GM12878 (cell line): ENCODE data around the gene SDF4. TPM values are rescaled to one million over a fixed set of nuclear protein-coding genes. Genes with fewer than 3 reads are reported as not detected.

Experiments
- ATAC-seq: fragments of 200-7000 bp; cut with Tn5 transposase; 3 replicates; pipeline ENCODE4 v1.9.1; 2020; ENCODE audit warnings: mild to moderate bottlenecking, moderate library complexity
- BruUV-seq: library from RNA; stranded (reverse); fragments of 400-500 nt; replicated peaks from 2 replicates; lab custom pipeline; 2021; lab: Mats Ljungman, UMichigan
- CTCF ChIA-PET: fragments of 300-600 bp; sonication (Branson Sonifier 250); formaldehyde crosslinking; extraction: SDS; loops from one replicate; lab custom pipeline; 2021; ENCODE audit warnings: inconsistent platforms; lab: Yijun Ruan, JAX
- POLR2A ChIA-PET: fragments of 350-600 bp; formaldehyde crosslinking; extraction: SDS; loops from one replicate; lab custom pipeline; 2021; ENCODE audit warnings: inconsistent platforms; lab: Charles Lee
- RAD21 ChIA-PET: fragments of 300-600 bp; sonication (Branson Sonifier 250); formaldehyde crosslinking; loops from one replicate; lab custom pipeline; 2023; ENCODE audit warnings: antibody characterized with exemption; ENCODE audit not compliant: unreplicated experiment; lab: Charles Lee
- SMC1A ChIA-PET: fragments of 300-600 bp; sonication (Branson Sonifier 250); formaldehyde crosslinking; loops from one replicate; lab custom pipeline; 2023; ENCODE audit not compliant: unreplicated experiment, uncharacterized antibody; lab: Charles Lee
- DNase-seq: peaks from one replicate; pipeline ENCODE4 v3.0.0-alpha.2; 2011; ENCODE audit warnings: low read depth, low spot score
- FAIRE-seq: peaks from 3 replicates; lab custom pipeline; 2011; peaks lifted over from hg19 to GRCh38; lab: Jason Lieb, UNC
- H2AFZ ChIP-seq: 2 replicates; pipeline ENCODE4 v1.6.0; 2011; ENCODE audit warnings: low read depth, low read length, control low read depth; ENCODE audit not compliant: control insufficient read depth
- H3K27ac ChIP-seq: 2 replicates; pipeline ENCODE4 v1.5.1; 2011; ENCODE audit warnings: control low read depth; ENCODE audit not compliant: control insufficient read depth, insufficient read depth
- H3K27me3 ChIP-seq, 2 experiments: replicated peaks in 1 of 2; 2 replicates each; pipeline versions ENCODE4 v1.6.0 to v1.6.1; 2011; ENCODE audit warnings: low read length in 1 of 2; ENCODE audit not compliant: control insufficient read depth in 2 of 2, insufficient read depth in 2 of 2
- H3K36me3 ChIP-seq, 2 experiments: 2 replicates each; pipeline ENCODE4 v1.5.1; 2011; ENCODE audit warnings: low read length in 1 of 2; ENCODE audit not compliant: control insufficient read depth in 2 of 2, insufficient read depth in 2 of 2
- H3K4me1 ChIP-seq: 2 replicates; pipeline ENCODE4 v1.6.1; 2011; ENCODE audit warnings: mild to moderate bottlenecking, low read length, moderate library complexity, mixed read lengths; ENCODE audit not compliant: control insufficient read depth, insufficient read depth
- H3K4me2 ChIP-seq: 2 replicates; pipeline ENCODE4 v1.6.0; 2011; ENCODE audit warnings: control low read depth; ENCODE audit not compliant: control insufficient read depth, insufficient read depth
- H3K4me3 ChIP-seq: fragments of 200-600 bp; sonication (generic); 2 replicates; pipeline ENCODE4 v1.5.1; 2016
- H3K79me2 ChIP-seq: 2 replicates; pipeline ENCODE4 v1.6.0; 2011; ENCODE audit warnings: low read length; ENCODE audit not compliant: control insufficient read depth, insufficient read depth
- H3K9ac ChIP-seq: 2 replicates; pipeline ENCODE4 v1.8.0; 2011; ENCODE audit warnings: low read length, control low read depth, mixed read lengths; ENCODE audit not compliant: control insufficient read depth, insufficient read depth
- H3K9me3 ChIP-seq: replicated peaks from 3 replicates; pipeline ENCODE4 v1.5.1; 2011; ENCODE audit warnings: mild to moderate bottlenecking, low read length; ENCODE audit not compliant: control insufficient read depth, insufficient read depth
- H4K20me1 ChIP-seq: 2 replicates; pipeline ENCODE4 v1.6.0; 2011; ENCODE audit not compliant: control insufficient read depth, insufficient read depth
- BRCA1 ChIP-seq: IDR thresholded peaks from 2 replicates; pipeline ENCODE4 v1.6.1; 2011; ENCODE audit warnings: low read depth, low read length, improper control_type of control experiment
- CEBPZ ChIP-seq: fragments of 150-350 bp; IDR thresholded peaks from 2 replicates; pipeline ENCODE4 v1.6.1; 2016; ENCODE audit warnings: low read depth, low read length
- E2F4 ChIP-seq: IDR thresholded peaks from 2 replicates; pipeline ENCODE4 v1.6.1; 2012; ENCODE audit warnings: low read depth, low read length, improper control_type of control experiment
- E2F8 ChIP-seq: fragments of 450-650 bp; IDR thresholded peaks from 2 replicates; pipeline ENCODE4 v1.6.1; 2018; ENCODE audit warnings: mild to moderate bottlenecking, low read depth, moderate library complexity; ENCODE audit not compliant: partially characterized antibody
- EGR1 ChIP-seq, 2 experiments: IDR thresholded peaks; 1 replicate in 1 of 2; 2 replicates in 1 of 2; pipeline ENCODE4 v1.6.1; 2011 to 2012; ENCODE audit warnings: low read depth in 2 of 2, low read length in 2 of 2, borderline replicate concordance in 1 of 2, mild to moderate bottlenecking in 1 of 2, moderate library complexity in 1 of 2
- FOS ChIP-seq: IDR thresholded peaks from 3 replicates; pipeline ENCODE4 v1.6.1; 2011; ENCODE audit warnings: borderline replicate concordance; ENCODE audit not compliant: insufficient read length; ENCODE audit errors: extremely low read depth
- IKZF2 ChIP-seq, 2 experiments: fragments of 450-650 bp; IDR thresholded peaks; 2 replicates each; pipeline ENCODE4 v1.6.1; 2017; ENCODE audit warnings: mild to moderate bottlenecking in 2 of 2, moderate library complexity in 2 of 2
- LARP7 ChIP-seq: fragments of 450-650 bp; IDR thresholded peaks from 2 replicates; pipeline ENCODE4 v1.6.1; 2017; ENCODE audit warnings: mild to moderate bottlenecking
- MTA3 ChIP-seq: IDR thresholded peaks from 2 replicates; pipeline ENCODE4 v1.6.1; 2012; ENCODE audit warnings: low read length, inconsistent platforms, borderline replicate concordance
- MXI1 ChIP-seq: fragments of 150-350 bp; IDR thresholded peaks from 2 replicates; pipeline ENCODE4 v1.6.1; 2011; ENCODE audit warnings: low read depth, mild to moderate bottlenecking, inconsistent platforms, low read length, improper control_type of control experiment
- MYB ChIP-seq: fragments of 150-350 bp; IDR thresholded peaks from 2 replicates; pipeline ENCODE4 v1.6.1; 2014; ENCODE audit warnings: mild to moderate bottlenecking, low read depth, low read length, borderline replicate concordance
- PBX3 ChIP-seq: IDR thresholded peaks from 2 replicates; pipeline ENCODE4 v1.6.1; 2011; ENCODE audit warnings: mild to moderate bottlenecking, low read depth, low read length, moderate library complexity; ENCODE audit not compliant: insufficient replicate concordance
- RB1 ChIP-seq: fragments of 450-650 bp; formaldehyde crosslinking; IDR thresholded peaks from 2 replicates; pipeline ENCODE4 v1.6.1; 2017; ENCODE audit warnings: mild to moderate bottlenecking, borderline replicate concordance
- SP1 ChIP-seq: IDR thresholded peaks from one replicate; pipeline ENCODE4 v1.6.1; 2011; ENCODE audit warnings: low read depth, low read length
- SUPT20H ChIP-seq: IDR thresholded peaks from 2 replicates; pipeline ENCODE4 v1.6.1; 2011; ENCODE audit warnings: low read depth, mild to moderate bottlenecking, low read length, moderate library complexity, borderline replicate concordance; ENCODE audit not compliant: control insufficient read depth
- WGBS: methylation state at CpG from one replicate; pipeline ENCODE4 v1.1.6; 2016; ENCODE audit warnings: low lambda C conversion rate; ENCODE audit not compliant: insufficient replicate concordance, insufficient coverage; ENCODE audit errors: missing lambda C conversion rate; 5-methylcytosine and 5-hydroxymethylcytosine counted together
- in situ Hi-C: fragments of 300-500 bp; cut with MboI; formaldehyde crosslinking; loops from 9 replicates; pipeline ENCODE4 v1.14.3; 2018; ENCODE audit warnings: mixed read lengths
- intact Hi-C: fragments of 100-400 bp; cut with micrococcal nuclease; formaldehyde crosslinking; loops from one replicate; pipeline ENCODE4 v1.14.2; 2022; ENCODE audit not compliant: unreplicated experiment
- polyA plus RNA-seq, 11 experiments: library from polyadenylated mRNA; depleted of rRNA in 4 of 11; unstranded in 6 of 11; stranded (reverse) in 5 of 11; fragments of >200 nt; fragmentation: Nextera tagmentation in 4 of 11; fragmentation: Illumina TruSeq in 1 of 11; extraction: Ambion mirVana in 4 of 11; extraction: Trizol in 1 of 11; gene quantifications; 1 replicate in 1 of 11; 2 replicates in 10 of 11; pipeline versions ENCODE4 v1.2.1 to v1.2.3, GENCODE V29; 2011 to 2016; ENCODE audit warnings: inconsistent platforms in 2 of 11, missing spikeins in 2 of 11, low read depth in 1 of 11
- total RNA-seq, 4 experiments: library from RNA; depleted of rRNA in 3 of 4; stranded (reverse); fragments of >200 nt in 3 of 4; fragmentation: Illumina TruSeq in 1 of 4; extraction: Trizol in 1 of 4; gene quantifications; 2 replicates each; pipeline versions ENCODE4 v1.2.1 to v1.2.3, GENCODE V29; 2013 to 2021

Gene SDF4
- total and polyA plus RNA-seq, 10 of the 15 experiments (the other 5 are each of a cell fraction or from before 2014, with no cell fraction given), result 0.44 to 97.2 (median 40.2) TPM

GRCh38 chr1:1225238-1225845 is 6.5 kb downstream of the SDF4 start:
- H3K27me3 ChIP-seq, result no peaks in the 10 kb centered on the region
- H3K36me3 ChIP-seq, result peaks cover 10 to 44% of the 10 kb centered on the region in 2 experiments; a peak in 3 of 4 replicates
- WGBS, result 97% methylated on average over 29 of the region's 34 CpGs
- ChIA-PET RAD21 (no interaction called here), SMC1A (no interaction called here), CTCF (no interaction called here), POLR2A (interaction anchor here (0.5 kb wide), 1 partner anchor 39 kb away, joined by 3 read pairs; no protein-coding TSS in a partner anchor)
- no peaks in the 10 kb centered on the region for H4K20me1 ChIP-seq
- no peak overlapping the region for H3K9ac ChIP-seq
- H3K4me1 ChIP-seq, result peaks cover 4% of the 10 kb centered on the region
- no TSS peak for BruUV-seq
- no peak overlapping the region for H3K4me2 ChIP-seq
- FAIRE-seq (no peak), DNase-seq (no peak), ATAC-seq (no peak)
- in situ Hi-C loops, result no loop called here
- H3K79me2 ChIP-seq, result peaks cover 28% of the 10 kb centered on the region
- H3K27ac ChIP-seq, result no peak overlapping the region
- H2AFZ ChIP-seq, result no peak overlapping the region
- no peaks in the 10 kb centered on the region for H3K9me3 ChIP-seq
- intact Hi-C loops, result no loop called here
- no peak for TF ChIP-seq FOS
- no peak for TF ChIP-seq MXI1
- no peak for TF ChIP-seq IKZF2 (IDR thresholded peaks at IDR 0.05)
- TF ChIP-seq SUPT20H, result no peak
- TF ChIP-seq CEBPZ, result no peak
- TF ChIP-seq PBX3, result no peak
- no peak for TF ChIP-seq MTA3
- no peak for TF ChIP-seq RB1
- no peak for TF ChIP-seq E2F8
- no peak for TF ChIP-seq BRCA1
- no peak for TF ChIP-seq EGR1 (IDR thresholded peaks at IDR 0.05; ENCODE audit: borderline replicate concordance in 1 of 2, low read depth in 2 of 2, low read length in 2 of 2)
- TF ChIP-seq SP1, result no peak
- no peak for TF ChIP-seq E2F4
- no peak for TF ChIP-seq LARP7
- no peak for TF ChIP-seq MYB
- H3K4me3 ChIP-seq, result no peak overlapping the region
